GM12873 (cell line): Measurements from ENCODE around the gene CCDC122.
A peak's percentile ranks its signal among the peaks of the same experiment; 100 is the strongest.

Experiments used
- TF ChIP-seq, protein P1 (sequence below): IDR thresholded peaks from 2 replicates; pipeline ENCODE4 v1.5.1; 2012; ENCODE audit warnings: low read depth, mild to moderate bottlenecking, moderate library complexity, low read length, control low read depth; ENCODE audit not compliant: insufficient read depth; ENCODE audit errors: missing control alignments

Gene CCDC122

DNA sequence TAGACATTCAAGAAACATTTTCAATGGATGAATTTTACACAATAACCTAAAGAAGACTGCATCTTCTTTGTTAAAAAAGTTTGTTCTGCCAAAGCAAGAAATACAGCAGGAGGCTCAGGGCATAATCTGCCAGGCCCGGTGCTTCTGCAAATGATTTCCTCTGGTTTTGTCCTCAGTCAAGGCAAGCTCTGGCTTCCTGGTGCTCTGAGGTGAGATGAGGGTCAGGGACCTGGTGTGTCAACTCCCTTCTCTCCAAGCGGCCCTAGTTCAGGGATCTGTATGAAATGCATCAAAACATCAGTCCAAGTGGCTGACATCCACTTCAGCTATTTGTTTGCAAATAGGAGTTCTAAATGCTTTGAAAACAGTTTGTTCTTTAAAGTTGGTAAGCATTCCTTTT lies 31.7 kb upstream of the CCDC122 start:
- TF ChIP-seq, protein P1, sequence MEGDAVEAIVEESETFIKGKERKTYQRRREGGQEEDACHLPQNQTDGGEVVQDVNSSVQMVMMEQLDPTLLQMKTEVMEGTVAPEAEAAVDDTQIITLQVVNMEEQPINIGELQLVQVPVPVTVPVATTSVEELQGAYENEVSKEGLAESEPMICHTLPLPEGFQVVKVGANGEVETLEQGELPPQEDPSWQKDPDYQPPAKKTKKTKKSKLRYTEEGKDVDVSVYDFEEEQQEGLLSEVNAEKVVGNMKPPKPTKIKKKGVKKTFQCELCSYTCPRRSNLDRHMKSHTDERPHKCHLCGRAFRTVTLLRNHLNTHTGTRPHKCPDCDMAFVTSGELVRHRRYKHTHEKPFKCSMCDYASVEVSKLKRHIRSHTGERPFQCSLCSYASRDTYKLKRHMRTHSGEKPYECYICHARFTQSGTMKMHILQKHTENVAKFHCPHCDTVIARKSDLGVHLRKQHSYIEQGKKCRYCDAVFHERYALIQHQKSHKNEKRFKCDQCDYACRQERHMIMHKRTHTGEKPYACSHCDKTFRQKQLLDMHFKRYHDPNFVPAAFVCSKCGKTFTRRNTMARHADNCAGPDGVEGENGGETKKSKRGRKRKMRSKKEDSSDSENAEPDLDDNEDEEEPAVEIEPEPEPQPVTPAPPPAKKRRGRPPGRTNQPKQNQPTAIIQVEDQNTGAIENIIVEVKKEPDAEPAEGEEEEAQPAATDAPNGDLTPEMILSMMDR: no peak

- TF ChIP-seq, protein P1: no peak
Measured at GRCh38 chr13:43910856-43911255, 31.3 kb upstream of the CCDC122 start.

DNA sequence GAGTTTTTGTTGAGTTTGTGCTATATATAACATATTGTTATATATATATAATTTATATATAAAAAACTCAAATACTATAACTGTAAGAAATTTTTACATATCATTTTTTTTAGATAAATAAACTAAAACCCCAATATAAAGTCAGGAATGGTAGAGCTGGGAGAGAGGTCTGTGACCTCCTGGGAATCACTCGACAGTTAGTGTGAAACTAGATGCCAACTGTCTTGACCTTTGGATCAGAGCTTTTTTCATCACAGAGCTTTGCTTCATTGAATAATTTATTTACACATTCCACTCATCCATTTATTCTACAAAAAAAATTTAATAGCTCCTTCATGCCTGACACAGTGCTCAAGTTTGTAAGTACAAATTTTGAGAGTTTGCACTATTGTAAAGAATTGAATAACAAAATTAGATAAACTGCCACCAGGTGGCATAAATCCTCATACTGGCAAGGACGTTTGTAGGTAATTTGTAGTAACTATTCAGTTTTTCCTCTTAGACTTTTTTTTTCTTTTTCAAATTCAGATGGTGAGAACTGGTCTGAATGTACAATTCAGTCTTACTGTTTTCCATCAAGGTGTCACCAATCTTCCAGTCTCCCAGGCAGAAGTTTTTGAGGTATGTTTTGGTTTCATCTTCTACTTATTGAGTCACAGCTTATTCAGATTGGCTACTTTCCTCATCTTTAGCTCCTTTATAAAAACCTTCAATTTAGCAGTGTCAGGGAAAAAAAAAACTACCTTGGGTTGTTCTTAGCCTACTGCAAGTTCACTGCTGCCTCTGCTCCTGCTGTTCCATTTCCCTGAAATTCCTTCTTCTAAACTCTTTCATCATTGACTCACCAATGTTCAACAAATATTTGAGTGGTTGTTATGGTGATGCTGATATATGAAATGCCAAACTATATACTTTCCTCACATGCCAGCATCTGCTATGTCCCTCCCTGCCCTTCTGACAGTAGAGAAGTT lies 28.9 kb upstream of the CCDC122 start:
- TF ChIP-seq, protein P1: peak; percentile 32

GRCh38 chr13:43905435-43906031 lies 26.0 kb upstream of the CCDC122 start:
- TF ChIP-seq, protein P1: peak; percentile 59

DNA sequence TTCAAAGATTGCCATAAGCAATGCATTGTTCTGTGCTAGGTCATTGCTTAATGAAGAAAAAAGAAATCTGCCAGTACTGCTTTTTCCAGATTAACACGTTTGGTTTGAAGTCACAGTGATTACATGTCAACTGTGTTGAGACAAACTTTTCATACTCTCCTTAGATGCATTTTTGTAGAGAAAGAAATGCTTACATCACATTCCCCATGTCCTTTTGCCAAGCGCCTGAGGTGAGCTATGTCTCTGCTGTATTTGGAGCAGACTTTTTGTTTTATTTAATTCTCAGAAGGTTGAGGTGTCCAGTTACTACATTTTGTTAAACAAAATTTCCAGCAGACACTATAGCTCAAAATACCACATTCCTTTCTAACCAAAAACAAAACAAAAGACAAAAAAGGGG lies 16.4 kb upstream of the CCDC122 start:
- TF ChIP-seq, protein P1: no peak

DNA sequence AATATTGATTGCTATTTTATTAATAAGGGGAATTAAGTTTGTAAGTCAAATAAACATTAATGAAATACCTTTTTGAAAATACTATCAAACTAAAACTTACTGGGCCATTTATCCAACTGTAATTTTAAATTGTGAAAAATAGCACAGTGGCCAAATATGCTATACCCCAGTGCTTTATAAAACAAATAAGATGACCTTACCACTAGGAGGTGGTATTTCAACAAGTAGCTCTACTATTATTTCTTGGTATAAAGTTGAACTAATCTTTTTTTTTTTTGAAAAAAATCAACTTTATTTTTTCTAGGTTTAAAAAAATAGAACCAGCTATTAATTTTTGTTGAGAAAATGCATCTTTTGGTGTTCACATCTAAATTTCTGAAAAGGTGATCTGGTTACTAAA lies 14.9 kb upstream of the CCDC122 start:
- TF ChIP-seq, protein P1: no peak

- TF ChIP-seq, protein P1: no peak
Measured at GRCh38 chr13:43884222-43884621, 4.7 kb upstream of the CCDC122 start.
